Sigmoid colon (tissue), 4 donors: ENCODE measurements around the gene PALB2.

Source experiments
- POLR2A ChIP-seq, 2 donors: fragments of 450-650 bp; IDR thresholded peaks; one replicate each; pipeline ENCODE4 v1.6.1; 2016; ENCODE audit warnings: antibody characterized with exemption in 2 of 2, mild to moderate bottlenecking in 2 of 2, moderate library complexity in 2 of 2
- POLR2AphosphoS5 ChIP-seq, 4 donors: sonication (generic); formaldehyde crosslinking; IDR thresholded peaks; one replicate each; pipeline ENCODE4 v1.6.1; 2017; ENCODE audit warnings: antibody characterized with exemption in 4 of 4
- TF ChIP-seq, protein P1 (sequence below), 4 experiments: fragments of 450-650 bp in 3 of 4; fragments of 200-600 bp in 1 of 4; IDR thresholded peaks; one replicate each; pipeline ENCODE4 v1.5.1; 2016 to 2019; ENCODE audit warnings: antibody characterized with exemption in 4 of 4, mild to moderate bottlenecking in 3 of 4, moderate library complexity in 2 of 4

DNA sequence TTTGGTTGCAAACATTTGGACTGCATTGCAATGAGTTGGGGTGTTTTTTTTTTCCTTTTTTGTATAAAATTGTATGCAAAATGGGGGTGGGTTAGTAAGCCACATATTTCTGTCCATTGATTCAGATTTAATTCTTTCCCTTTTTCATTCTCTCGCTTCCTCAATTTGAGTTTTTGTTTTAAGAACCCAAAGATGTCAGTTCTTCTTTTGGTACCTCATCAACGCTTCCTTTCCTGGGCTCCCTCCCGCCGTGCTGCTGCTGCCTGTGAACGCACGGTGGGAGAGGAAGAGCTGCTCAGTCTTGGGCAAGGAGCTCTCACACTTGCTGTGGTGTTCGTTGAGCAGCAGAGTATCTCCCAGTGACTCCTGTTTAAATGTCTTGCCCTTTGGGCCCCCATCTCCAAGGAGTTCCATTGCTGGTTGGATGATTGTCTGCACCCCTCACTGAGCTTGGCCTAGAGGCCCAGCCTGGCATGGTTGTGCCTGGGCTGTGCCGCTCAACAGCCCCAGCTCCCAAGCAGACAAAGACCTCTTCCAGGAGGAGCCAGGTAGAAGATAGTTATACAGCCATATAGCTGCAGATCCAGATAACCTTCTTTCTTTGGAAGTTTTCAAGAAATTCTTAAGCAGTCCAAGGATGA is 70.0 kb downstream of the PALB2 start:
- TF ChIP-seq, protein P1, sequence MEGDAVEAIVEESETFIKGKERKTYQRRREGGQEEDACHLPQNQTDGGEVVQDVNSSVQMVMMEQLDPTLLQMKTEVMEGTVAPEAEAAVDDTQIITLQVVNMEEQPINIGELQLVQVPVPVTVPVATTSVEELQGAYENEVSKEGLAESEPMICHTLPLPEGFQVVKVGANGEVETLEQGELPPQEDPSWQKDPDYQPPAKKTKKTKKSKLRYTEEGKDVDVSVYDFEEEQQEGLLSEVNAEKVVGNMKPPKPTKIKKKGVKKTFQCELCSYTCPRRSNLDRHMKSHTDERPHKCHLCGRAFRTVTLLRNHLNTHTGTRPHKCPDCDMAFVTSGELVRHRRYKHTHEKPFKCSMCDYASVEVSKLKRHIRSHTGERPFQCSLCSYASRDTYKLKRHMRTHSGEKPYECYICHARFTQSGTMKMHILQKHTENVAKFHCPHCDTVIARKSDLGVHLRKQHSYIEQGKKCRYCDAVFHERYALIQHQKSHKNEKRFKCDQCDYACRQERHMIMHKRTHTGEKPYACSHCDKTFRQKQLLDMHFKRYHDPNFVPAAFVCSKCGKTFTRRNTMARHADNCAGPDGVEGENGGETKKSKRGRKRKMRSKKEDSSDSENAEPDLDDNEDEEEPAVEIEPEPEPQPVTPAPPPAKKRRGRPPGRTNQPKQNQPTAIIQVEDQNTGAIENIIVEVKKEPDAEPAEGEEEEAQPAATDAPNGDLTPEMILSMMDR (IDR thresholded peaks at IDR 0.05): no peak
- TF ChIP-seq POLR2AphosphoS5 (IDR thresholded peaks at IDR 0.05) (no peak), POLR2A (IDR thresholded peaks at IDR 0.05) (no peak)
